Stimulated activated CD4-positive, alpha-beta T cell treated with anti-CD3 and anti-CD28 coated beads, Interleukin-15, amount 100 ng/mL, for 1 hour (primary cell): ENCODE results near the gene TNS3.

Source experiments
- DNase-seq, 2 donors: peaks; one replicate each; pipeline ENCODE4 v3.0.0-alpha.2; 2020; ENCODE audit warnings: low read depth in 1 of 2, low spot score in 1 of 2

Gene TNS3

DNA sequence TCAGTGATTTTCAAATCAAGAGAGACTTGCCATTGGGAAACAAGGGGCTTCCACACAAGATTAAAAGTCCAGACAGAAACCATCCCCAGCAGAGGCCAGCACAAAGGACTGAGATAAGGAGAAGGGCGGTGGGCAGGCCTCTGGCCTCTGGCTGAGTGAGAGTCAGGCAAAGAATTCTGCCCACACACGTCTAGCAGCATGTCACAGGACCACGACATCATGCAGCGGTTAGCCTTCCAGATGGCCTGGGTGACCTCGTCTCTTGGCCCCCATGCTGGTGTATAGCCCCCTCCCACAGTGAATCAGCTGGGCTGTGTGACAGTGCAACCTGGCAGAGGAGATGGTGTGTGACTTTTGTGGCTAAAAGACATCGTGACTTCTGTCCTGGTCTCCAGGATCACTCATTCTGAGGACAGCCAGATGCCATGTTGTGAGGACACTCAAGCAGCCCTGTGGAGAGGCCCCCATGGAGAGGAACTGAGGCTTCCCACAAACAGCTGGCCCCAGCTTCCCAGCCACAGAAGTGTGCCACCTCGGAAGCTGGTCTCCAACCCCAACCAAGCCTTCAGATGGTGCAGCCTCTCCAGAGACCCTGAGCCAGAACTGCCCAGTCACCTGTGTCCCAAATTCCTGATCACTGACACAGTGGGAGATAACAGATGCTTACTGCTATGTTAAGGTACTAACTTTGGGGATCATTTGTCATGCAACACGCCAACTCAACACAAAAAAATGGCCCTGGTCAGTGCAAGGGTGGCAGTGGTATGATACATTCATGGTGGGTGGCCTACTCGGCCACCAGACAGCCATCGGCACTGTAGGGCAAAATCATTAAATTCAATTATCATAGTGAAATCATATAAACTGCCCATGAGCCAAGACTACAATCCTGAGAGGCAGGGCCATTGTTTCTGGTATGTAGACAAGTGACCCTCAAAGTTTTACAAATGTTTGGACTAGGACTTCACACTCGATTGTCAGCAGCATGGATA, 73.2 kb downstream of the TNS3 start:
- DNase-seq, result no peak

DNA sequence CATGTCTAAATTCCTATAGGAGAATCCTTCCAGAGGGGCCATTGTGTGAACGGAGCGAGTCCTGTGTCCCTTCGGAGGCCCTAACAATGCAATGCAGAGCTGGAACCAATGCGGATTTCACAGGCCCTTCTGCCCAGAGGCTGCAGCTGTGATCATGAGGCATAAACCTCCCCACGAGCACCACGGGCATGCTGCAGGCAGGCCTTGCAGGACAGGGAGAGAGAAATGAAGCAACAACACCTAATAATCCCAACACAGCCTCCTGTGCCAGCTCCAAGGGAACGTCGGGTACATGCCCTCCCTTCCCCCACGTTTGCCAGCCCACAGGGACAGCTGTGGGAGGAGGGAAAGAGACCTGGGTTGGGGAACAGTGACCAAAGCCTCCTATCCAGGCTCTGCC, 74.4 kb downstream of the TNS3 start:
- DNase-seq, result no peak

DNA sequence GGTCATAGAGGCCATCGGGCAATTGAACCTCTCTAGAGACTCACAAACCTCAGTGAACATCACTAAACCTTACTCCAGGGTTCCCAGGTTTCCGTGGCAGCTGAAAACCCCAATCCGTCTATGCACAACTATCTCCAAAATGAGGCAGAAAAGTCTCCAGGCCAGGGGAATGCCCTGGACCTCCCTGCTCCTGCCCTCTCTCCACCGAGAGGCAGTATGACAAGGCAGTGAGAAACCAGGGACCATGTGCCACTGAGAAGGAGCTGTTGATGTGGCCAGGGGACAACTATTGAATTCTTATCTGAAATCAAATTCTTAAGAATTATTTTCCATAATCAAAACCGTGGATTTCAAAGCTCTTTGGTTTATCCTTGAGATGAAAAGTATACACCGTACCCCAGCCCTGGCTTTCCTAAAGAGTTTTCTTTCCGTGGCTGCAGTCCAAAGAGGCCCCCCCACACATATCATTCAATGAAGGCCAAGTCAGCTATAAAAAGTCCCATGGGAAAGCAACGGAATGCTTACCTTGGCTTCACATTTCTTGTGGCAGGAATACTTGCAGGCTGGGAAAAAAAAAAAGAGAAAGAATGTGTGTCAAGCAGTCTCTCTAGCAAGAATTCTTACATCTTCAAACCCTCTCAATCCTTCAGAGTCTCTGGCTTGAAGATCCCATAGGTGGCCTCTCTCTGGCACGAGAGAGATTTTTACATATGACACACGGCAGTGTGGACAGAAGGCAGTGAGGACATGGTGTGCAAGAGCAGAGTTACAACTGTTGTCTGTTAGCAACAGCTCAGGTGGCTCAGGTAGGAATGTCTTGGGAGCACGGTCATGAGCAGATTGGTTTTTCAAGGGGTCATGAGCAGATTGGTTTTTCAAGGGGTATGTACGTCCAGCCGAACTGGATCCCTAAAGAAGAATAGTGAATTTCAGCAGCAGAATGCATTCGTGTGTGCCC, 75.2 kb downstream of the TNS3 start:
- no peak for DNase-seq

DNA sequence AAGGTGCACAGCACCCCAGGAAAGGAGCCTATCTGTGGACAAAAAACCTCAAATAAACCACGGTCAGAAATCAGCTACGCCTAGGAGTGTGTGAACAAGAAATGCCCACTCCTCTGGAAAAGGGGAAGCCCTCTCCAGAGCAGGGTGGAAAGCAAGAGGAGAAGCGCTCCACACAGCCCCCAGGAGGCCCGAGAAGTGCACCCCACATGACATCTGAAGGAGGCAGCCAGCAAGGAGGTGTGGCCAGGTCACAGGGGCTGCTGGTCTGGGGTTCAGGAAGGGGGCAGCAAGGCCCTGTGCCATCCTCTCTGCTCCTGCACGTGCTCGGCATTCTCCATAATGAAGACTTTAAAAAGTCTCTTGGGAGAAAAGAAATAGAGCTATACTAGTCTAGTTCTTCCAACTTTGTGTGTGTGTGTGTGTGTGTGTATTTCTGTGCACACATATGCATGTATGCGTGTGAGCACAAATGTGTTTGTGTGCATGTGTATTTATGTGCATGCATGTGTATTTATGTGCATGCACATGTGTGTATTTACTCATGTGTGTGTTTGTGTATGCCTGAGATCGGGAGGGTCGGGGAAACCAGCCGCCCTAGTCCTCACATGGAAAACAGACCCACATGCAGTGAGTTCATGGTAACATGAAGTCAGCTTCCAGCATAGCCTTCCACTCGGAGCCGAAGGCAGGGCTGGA, 76.5 kb downstream of the TNS3 start:
- no peak for DNase-seq

DNA sequence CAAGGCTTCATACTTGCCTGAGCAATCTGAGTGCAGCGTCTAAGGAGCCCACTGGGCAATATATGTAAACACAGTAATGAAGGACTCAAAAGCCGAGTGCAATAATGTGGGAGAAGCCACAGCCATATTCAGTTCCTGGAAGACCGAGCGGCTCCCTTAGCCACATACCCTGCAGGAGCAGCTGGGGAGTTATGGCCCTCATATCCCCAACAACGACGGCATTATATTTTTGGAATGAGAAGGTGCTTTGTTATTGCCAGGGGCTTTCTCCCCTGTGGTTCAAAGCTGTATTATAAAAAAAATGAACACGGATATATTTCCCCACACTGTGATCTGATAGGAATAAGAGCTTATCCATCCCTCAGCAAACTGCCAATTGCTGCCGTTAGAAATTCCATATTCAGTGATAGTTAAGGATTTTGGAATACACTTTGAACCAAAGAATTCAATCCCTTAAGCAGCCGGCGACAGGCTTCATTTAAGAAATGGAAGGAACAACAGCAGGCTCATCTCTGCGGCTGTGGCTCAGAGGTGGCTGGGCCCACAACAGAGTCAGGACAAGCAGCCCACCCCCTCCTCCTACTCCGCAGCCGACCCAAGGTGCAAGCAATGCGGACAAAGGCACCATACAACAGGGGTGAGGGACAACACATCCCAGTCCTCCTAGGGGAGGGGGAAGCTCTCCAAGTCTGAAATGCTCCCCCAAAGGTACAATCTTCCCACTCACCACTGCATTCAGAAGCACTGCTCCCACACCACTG, 77.2 kb downstream of the TNS3 start:
- DNase-seq, result no peak

DNA sequence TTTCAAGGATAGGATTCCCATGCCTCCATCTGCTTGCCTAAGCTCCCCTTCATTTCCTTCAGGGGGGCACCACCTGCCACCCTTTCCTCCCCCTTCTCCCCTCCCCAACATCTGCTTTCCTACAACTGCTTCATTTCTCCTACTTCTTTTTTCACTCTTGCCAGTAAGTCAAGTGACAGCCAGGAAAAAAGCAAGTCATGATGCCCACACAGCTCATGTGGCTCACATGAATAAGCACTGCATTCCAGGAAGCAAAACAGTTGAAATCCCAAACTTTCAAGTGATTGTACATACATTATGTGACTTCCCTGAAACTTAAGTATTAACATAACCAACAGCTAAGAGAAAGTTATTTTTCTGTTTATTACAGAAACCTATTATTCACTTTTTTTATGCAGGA, 78.6 kb downstream of the TNS3 start:
- no peak for DNase-seq

DNA sequence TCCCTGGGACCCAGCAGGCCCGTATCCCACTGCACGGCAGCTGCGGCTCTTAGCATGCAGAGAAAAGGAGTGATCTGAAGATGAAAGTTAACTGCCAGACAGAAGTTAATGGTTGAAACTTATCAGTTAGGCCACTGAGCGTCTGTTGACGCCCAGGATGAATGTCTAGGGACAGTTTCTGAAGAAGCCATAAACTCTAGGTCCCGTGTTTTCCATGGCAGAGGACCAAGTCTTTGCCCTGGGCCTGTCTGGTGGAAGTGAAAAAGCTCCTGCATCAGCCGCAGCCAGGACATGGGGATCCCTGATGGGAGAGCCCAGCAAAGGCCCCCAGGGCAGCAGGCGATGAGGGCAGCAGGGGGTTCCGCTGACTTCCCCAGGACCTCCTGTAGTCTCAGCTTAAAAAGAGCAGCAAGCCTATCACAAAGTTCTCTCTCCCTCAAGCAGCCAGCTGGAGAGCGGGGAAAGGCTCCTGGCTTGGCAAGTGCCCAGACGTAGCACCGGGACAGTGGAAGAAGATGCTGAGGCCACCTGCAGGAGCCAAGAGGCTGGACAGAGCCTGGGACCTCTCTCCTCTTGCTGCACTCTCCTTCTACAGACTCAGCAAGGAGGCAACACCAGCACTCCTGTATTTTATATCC, 79.6 kb downstream of the TNS3 start:
- DNase-seq, result no peak

DNA sequence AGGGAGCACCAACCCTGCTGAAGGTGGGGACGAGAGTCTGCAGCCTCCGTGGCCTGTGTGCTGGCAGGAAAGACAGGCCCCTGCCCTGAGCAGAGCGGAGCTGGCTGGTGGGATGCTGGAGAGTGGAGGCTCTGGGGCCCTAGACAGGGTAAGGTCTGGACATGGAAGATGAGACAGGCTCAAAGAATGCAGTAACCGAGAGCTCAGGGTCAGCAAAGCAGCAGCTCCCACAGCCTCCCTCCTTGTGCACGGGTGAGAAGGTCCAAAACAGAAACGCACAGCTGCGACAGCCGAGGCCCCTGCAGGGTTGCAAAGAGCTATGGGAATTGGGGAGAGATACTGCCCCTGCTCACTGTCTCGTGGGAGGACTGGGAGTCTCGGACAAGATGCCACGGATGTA, 80.5 kb downstream of the TNS3 start:
- DNase-seq, result no peak

DNA sequence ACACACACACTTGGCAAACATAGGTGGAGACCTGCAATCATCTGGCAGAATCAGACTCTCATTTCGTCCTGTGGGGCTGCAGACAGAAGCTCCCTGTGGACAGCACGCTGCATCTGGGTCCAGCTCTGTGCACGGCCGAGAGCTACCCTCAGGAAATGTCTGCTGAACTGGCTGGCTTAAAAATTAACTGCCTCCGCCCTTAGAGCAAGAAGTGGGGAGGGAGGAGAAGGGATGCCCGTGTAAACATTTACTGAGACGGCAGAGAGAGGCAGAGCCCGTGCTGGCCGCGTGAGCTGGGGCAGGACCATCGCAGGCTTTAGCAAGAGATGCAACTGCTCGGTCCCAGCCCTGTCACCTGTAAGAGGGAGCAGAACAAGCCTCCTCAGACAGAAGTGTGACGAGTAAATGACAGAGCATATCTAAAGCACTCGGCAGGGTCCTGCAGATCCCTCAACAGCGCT, 81.8 kb downstream of the TNS3 start:
- DNase-seq, result no peak

DNA sequence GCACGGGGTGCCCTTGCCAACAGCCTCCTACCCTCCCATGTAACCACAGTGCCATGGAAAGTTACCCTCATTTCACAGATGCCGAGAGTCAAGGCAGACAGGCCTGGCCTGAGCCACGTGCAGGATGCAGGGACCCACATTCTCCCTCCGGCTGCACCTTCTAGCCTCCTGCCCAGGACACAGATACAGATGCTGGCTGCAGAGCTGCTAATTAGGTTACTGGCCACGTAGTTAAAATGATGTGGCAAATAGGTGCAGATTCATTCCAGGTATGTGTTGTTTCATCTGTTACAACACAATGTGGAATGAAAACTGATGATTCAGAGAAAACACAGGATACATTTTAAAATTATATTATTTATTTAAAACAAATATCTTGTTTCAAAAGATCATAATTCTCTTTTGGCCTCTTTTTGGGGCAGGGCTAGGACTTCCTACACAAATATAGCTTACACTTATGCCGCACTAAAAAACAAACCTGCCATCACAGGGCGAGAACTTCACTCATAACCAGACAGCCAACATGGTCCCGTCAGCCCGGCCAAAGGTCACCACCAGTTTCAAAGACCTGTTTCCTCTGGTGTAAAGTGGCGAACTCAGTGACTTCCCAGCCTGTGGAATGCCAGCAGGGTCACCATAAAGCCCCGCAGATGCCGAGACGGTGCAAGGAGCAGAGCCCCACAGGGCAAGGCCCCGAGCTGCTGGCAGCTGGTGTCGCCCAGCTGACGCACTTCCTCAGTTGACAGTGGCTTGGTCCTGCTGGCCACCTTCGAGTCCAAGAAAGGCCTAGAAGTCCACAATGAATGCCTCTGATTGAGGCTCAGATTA, 83.5 kb downstream of the TNS3 start:
- no peak for DNase-seq

DNA sequence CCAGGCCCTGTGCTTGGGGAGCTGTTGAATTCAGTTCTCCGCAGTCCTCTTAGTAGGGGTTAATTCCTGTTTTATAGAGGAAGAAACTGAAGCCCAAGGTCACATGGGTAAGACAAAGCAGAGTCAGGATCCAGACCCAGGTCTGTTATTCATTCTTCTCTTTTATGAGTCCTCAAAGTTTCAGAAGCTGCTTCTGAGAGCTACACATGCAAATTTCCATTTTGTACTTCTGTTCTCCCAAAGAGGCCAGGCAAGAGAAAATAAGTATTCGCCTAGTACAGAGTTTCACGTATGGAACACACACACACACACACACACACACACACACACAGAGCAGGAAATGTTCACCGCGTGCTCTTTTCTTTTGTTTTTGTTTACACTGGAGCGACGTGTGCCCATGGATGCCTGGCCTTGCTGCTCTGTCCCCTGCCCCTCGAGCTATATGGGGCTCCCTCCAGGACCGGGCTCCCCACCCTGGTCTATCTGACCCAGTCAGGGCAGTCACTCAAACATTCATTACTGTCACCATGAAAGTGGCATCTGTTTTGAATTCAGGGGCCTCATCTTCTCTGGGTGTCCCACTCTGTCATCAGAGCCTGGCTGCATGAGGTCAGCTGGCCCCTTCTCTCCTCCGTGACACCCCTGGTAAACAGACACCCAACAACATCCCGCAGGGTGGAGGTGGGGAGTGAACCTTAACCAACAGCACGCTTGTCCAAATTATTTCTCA, 84.4 kb downstream of the TNS3 start:
- no peak for DNase-seq

DNA sequence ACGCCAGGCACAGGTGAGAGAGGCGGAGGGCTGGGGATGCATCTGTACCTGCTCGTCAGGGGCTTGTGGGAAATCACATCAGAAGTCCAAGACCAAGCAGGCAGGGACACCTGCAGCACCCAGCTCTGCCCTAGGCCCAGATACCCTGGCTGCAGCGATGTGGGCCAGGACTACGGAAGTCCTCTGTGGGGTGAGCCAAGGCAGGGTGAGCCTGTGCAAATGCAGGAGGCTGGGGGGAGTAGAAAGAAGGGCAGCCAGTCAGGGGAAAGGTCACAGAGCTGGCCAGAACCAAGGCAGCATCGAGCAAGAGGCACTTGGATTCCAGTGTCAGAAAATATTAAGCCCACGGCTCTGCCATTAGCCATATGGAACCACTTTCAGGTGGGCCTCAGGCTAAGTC, 85.2 kb downstream of the TNS3 start:
- DNase-seq, result no peak

DNA sequence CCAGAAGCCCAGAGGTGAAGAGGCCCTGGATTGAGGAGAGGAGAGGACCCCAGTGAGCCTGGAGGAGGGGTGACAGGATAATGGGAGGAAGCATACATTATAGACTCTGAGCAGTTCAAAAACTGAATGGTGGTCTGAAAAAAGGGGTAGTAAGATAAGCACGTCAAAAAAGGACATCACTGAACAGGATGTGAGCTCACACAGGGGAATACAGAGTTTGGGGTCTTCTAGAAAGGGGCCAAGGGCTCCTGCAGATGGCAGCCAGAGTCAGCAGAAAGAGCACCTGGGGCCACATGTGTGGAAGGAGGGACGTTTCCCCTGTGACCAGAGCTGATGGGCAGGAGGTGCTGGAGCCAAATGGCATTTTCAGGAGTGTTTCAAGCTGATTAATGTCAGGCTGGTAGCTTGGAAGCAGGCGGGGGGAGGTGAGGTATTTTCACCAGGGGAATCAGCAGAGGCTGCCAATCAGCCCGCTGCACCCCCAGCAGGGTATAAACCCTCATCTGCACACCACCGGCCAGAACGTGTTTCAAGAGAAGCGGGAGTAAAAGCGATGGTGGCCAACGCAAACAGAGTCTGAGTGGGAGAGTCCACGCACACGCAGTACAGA, 85.8 kb downstream of the TNS3 start:
- DNase-seq, result no peak

DNA sequence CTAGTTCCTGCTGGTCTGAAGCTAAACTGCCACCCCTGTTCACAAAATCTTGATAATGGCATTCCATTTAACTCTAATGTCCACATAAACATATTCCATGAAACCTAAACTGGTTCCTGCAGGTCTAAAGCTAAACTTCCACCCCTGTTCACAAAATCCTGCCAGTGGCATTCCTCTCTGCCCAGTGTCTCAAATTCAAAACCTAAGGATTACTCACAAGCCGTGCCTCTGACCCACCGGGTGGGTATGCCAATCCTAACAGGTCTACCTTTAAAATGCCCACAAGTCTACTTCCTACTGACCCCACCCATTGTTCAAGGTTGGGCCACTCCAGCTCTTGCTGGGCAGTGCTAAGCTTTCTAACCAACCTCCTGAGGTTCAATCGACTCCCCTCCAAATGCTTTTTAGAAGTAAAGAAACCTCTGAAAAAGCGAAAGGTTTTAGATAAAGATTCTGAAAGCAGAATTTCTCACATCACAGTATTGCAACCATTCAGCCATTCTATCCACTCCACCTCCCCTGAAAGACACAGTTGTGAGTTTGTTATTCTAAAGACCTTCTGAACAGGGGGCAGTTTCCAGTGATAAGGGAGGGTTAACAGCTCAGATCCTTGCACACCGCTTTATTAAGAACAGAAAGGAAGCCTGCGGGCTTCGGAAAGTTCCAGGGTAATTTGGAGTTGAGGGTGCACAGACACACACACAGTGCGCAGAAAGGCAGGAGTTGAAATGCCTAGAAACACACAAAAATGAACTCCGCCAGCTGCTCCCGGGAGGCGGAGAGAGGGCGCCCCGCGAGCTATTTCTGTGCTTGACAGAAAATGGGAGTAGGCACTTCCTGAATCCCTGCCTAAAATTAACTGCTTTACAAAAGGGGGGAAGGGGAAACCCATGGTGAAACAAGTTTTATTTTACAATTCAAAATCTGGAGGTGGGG, 87.7 kb downstream of the TNS3 start:
- DNase-seq, result no peak

DNA sequence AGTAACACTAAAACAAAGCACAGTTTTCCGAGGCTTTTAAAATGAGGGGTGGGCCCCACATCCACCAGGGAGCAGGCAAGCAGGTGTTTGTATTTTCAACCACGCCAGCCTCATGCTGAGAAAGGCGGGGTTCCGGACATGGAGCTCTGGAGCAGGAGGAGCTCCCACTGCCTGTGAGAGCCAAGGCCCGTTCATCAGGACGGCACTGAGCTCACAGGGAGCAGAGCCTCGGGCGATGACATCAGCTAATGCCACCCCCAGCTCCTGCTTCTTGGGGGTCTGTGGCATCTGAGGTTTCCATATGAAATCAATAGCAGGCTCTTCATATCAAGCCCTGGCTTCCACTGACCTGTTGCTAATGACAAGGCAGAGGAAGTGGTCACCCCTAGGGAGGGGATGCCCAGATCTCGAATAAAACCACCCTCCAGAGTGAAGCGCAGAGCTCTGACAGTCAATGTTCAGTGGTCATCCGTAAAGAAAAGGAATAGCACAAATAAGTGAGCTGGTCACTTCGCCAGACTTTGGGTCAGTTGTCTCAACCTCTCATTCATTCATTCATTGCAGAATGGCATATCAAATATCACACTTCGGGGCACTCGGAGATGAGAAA, 89.1 kb downstream of the TNS3 start:
- DNase-seq, result no peak

DNA sequence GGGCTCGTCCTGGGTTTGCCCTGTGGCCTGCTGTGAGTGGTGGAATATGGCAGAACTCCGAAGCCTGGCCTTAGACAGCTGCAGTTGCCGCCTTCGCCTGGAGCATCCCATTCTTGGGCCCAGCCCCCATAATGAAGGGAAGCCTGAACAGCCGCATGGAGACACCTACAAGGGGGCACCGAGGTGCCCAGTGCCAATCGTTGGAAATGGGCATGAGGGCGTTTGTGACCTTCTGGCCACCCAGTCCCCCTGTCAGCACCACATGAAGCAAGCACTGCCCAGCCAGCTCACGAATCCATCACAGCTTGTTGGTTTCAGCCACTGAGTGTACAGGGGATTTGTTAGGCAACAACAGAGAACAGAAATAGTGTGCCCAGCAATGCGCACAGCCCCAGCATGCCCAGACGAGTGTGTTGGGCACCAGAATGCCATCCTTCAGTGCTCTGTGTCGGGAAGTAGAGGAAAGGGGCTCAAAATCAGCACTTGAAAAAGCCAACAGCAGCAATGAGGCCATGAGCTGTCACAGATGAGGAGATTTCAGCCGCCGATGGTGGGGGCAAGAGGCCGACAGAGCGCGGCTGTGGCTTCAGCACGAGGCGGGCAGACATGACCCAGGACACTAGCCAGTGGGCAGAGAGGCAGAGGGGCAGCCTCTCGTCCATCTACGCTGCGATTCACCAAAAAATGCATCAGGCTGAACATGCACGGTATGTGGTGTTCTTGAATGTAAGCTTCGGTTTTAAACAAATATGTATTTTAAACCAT, 91.2 kb downstream of the TNS3 start:
- DNase-seq, result no peak
